HEK293 (cell line): ENCODE data around the gene CHMP3.

Experiments
- CTCF ChIA-PET: fragments of 350-600 bp; formaldehyde crosslinking; extraction: SDS; loops from one replicate; lab custom pipeline; 2021; ENCODE audit warnings: antibody characterized with exemption; lab: Yijun Ruan, JAX
- POLR2A ChIA-PET: fragments of 300-600 bp; formaldehyde crosslinking; extraction: SDS; loops from one replicate; lab custom pipeline; 2020; ENCODE audit warnings: antibody characterized with exemption, inconsistent platforms; lab: Yijun Ruan, JAX
- H3K27ac ChIP-seq: fragments of 200-500 bp; sonication (Bioruptor generic); 2 replicates; pipeline ENCODE4 v1.5.1; 2014; ENCODE audit warnings: low read depth, low read length, control low read depth, inconsistent platforms; ENCODE audit errors: extremely low read depth
- H3K36me3 ChIP-seq, 2 experiments: fragments of 200-500 bp in 1 of 2; sonication (Bioruptor generic) in 1 of 2; 1 replicate in 1 of 2; 2 replicates in 1 of 2; pipeline ENCODE4 v1.5.1; 2014 to 2017; ENCODE audit warnings: inconsistent platforms in 2 of 2, low read length in 2 of 2; ENCODE audit not compliant: control insufficient read depth in 2 of 2, insufficient read depth in 1 of 2
- H3K4me1 ChIP-seq: fragments of 200-500 bp; sonication (Bioruptor generic); 2 replicates; pipeline ENCODE4 v1.5.1; 2014; ENCODE audit warnings: mild to moderate bottlenecking, low read length, inconsistent platforms; ENCODE audit not compliant: control insufficient read depth, insufficient read depth
- H3K4me3 ChIP-seq: 2 replicates; pipeline ENCODE4 v1.5.1; 2011; ENCODE audit warnings: low read depth, mild to moderate bottlenecking, control low read depth, low read length, moderate library complexity
- H3K9me3 ChIP-seq: fragments of 200-500 bp; sonication (Bioruptor generic); 2 replicates; pipeline ENCODE4 v1.5.1; 2014; ENCODE audit warnings: low read depth, low read length, inconsistent platforms; ENCODE audit not compliant: control insufficient read depth, insufficient read depth
- HOXA7 ChIP-seq: sonication (generic); formaldehyde crosslinking; IDR thresholded peaks from 2 replicates; pipeline ENCODE4 v1.8.1; 2022; ENCODE audit warnings: missing genetic modification reagents, borderline replicate concordance
- PATZ1 ChIP-seq: fragments of 450-650 bp; formaldehyde crosslinking; IDR thresholded peaks from 2 replicates; pipeline ENCODE4 v1.5.1; 2016; ENCODE audit warnings: missing biosample characterization, missing genetic modification characterization
- REPIN1 ChIP-seq: fragments of 450-650 bp; formaldehyde crosslinking; IDR thresholded peaks from 2 replicates; pipeline ENCODE4 v1.5.1; 2017; ENCODE audit warnings: missing biosample characterization, missing genetic modification characterization, low read depth
- YY1 ChIP-seq: fragments of 450-650 bp; formaldehyde crosslinking; IDR thresholded peaks from 2 replicates; pipeline ENCODE4 v1.5.1; 2018; ENCODE audit warnings: missing biosample characterization, missing genetic modification characterization
- ZNF10 ChIP-seq: fragments of 450-650 bp; formaldehyde crosslinking; IDR thresholded peaks from 2 replicates; pipeline ENCODE4 v1.5.1; 2017; ENCODE audit warnings: missing biosample characterization, missing genetic modification characterization
- ZNF114 ChIP-seq: fragments of 450-650 bp; formaldehyde crosslinking; IDR thresholded peaks from 2 replicates; pipeline ENCODE4 v1.5.0; 2017; ENCODE audit warnings: missing biosample characterization, missing genetic modification characterization
- ZNF169 ChIP-seq: fragments of 450-650 bp; formaldehyde crosslinking; IDR thresholded peaks from 2 replicates; pipeline ENCODE4 v1.5.1; 2016; ENCODE audit warnings: missing biosample characterization, missing genetic modification characterization
- ZNF184 ChIP-seq: fragments of 450-650 bp; IDR thresholded peaks from 2 replicates; pipeline ENCODE4 v1.5.1; 2018; ENCODE audit warnings: missing biosample characterization, mild to moderate bottlenecking, missing genetic modification characterization
- ZNF2 ChIP-seq: fragments of 450-650 bp; formaldehyde crosslinking; IDR thresholded peaks from 2 replicates; pipeline ENCODE4 v1.5.1; 2016; ENCODE audit warnings: missing biosample characterization, missing genetic modification characterization
- ZNF202 ChIP-seq: fragments of 450-650 bp; formaldehyde crosslinking; IDR thresholded peaks from 2 replicates; pipeline ENCODE4 v1.5.1; 2016; ENCODE audit warnings: missing biosample characterization, missing genetic modification characterization, borderline replicate concordance
- ZNF239 ChIP-seq: fragments of 450-650 bp; formaldehyde crosslinking; IDR thresholded peaks from 2 replicates; pipeline ENCODE4 v1.5.1; 2016; ENCODE audit warnings: missing biosample characterization, missing genetic modification characterization
- ZNF24 ChIP-seq: fragments of 450-650 bp; formaldehyde crosslinking; IDR thresholded peaks from 2 replicates; pipeline ENCODE4 v1.5.1; 2016; ENCODE audit warnings: missing biosample characterization, missing genetic modification characterization
- ZNF350 ChIP-seq: fragments of 450-650 bp; formaldehyde crosslinking; IDR thresholded peaks from 2 replicates; pipeline ENCODE4 v1.5.0; 2017; ENCODE audit warnings: missing biosample characterization, mild to moderate bottlenecking, missing genetic modification characterization
- ZNF529 ChIP-seq: fragments of 450-650 bp; formaldehyde crosslinking; IDR thresholded peaks from 2 replicates; pipeline ENCODE4 v1.5.1; 2017; ENCODE audit warnings: missing genetic modification characterization, missing biosample characterization; ENCODE audit not compliant: insufficient replicate concordance
- ZNF544 ChIP-seq: fragments of 450-650 bp; formaldehyde crosslinking; IDR thresholded peaks from 2 replicates; pipeline ENCODE4 v1.5.0; 2017; ENCODE audit warnings: missing biosample characterization, missing genetic modification characterization
- ZNF549 ChIP-seq: fragments of 450-650 bp; IDR thresholded peaks from 2 replicates; pipeline ENCODE4 v1.5.1; 2018; ENCODE audit warnings: missing biosample characterization, missing genetic modification characterization, mild to moderate bottlenecking, inconsistent platforms, moderate library complexity
- ZNF645 ChIP-seq: fragments of 450-650 bp; formaldehyde crosslinking; IDR thresholded peaks from 2 replicates; pipeline ENCODE4; 2016; ENCODE audit warnings: missing biosample characterization, missing genetic modification characterization
- ZNF692 ChIP-seq: fragments of 450-650 bp; formaldehyde crosslinking; IDR thresholded peaks from 2 replicates; pipeline ENCODE4 v1.5.1; 2016; ENCODE audit warnings: missing biosample characterization, missing genetic modification characterization

Gene CHMP3

GRCh38 chr2:86543793-86544192, 19.4 kb downstream of the CHMP3 start:
- no peaks in the 10 kb centered on the region for H3K36me3 ChIP-seq
- TF ChIP-seq YY1 (tag by site-specific recombination) (no peak), ZNF24 (tag by site-specific recombination) (no peak), ZNF239 (tag by site-specific recombination) (no peak), PATZ1 (tag by site-specific recombination) (no peak), HOXA7 (CRISPR knock-in tag) (no peak), ZNF692 (tag by site-specific recombination) (no peak), ZNF549 (no peak)
- no peaks in the 10 kb centered on the region for H3K4me1 ChIP-seq
- H3K27ac ChIP-seq: no peak overlapping the region
- POLR2A ChIA-PET: no interaction called here
- CTCF ChIA-PET: no interaction called here
- H3K4me3 ChIP-seq: no peak overlapping the region
- no peaks in the 10 kb centered on the region for H3K9me3 ChIP-seq

- no peaks in the 10 kb centered on the region for H3K4me1 ChIP-seq
- ChIA-PET CTCF (interaction anchor here (0.9 kb wide), 1 partner anchor 85 kb away, joined by 3 read pairs; no protein-coding TSS in a partner anchor), POLR2A (no interaction called here)
- no peak overlapping the region for H3K4me3 ChIP-seq
- H3K9me3 ChIP-seq: no peaks in the 10 kb centered on the region
- TF ChIP-seq REPIN1 (tag by site-specific recombination) (no peak), ZNF544 (tag by site-specific recombination) (no peak), ZNF169 (tag by site-specific recombination) (no peak), ZNF202 (tag by site-specific recombination) (no peak), ZNF350 (tag by site-specific recombination) (no peak), ZNF529 (no peak), ZNF645 (no peak)
- H3K27ac ChIP-seq: no peak overlapping the region
- no peaks in the 10 kb centered on the region for H3K36me3 ChIP-seq
Measured at GRCh38 chr2:86543335-86543734, 19.9 kb downstream of the CHMP3 start.

- CTCF ChIA-PET: interaction anchor here (0.6 to 0.9 kb wide), 2 partner anchors 86 to 322 kb away, joined by 3 read pairs; no protein-coding TSS in a partner anchor
- H3K9me3 ChIP-seq: no peaks in the 10 kb centered on the region
- no peak overlapping the region for H3K4me3 ChIP-seq
- no peaks in the 10 kb centered on the region for H3K4me1 ChIP-seq
- TF ChIP-seq ZNF184 (tag by site-specific recombination): no peak
- no peak for TF ChIP-seq ZNF2 (tag by site-specific recombination)
- no peak for TF ChIP-seq ZNF10 (tag by site-specific recombination)
- TF ChIP-seq ZNF114 (tag by site-specific recombination): no peak
- POLR2A ChIA-PET: no interaction called here
- no peaks in the 10 kb centered on the region for H3K36me3 ChIP-seq
- H3K27ac ChIP-seq: no peak overlapping the region
Measured at GRCh38 chr2:86542814-86543213, 20.4 kb downstream of the CHMP3 start.
